SU-DHL-6 (cell line): Measurements from ENCODE around the gene SHC3.

Experiments
- H2AFZ ChIP-seq: fragments of 200-600 bp; sonication (generic); 2 replicates; pipeline ENCODE4 v1.6.1; 2014; ENCODE audit warnings: low read depth, mild to moderate bottlenecking, moderate library complexity, mixed read lengths, antibody characterized with exemption, low read length; ENCODE audit not compliant: severe bottlenecking
- H3F3A ChIP-seq: fragments of 200-600 bp; shearing (Covaris generic); 2 replicates; pipeline ENCODE4 v1.6.0; 2016; ENCODE audit warnings: antibody characterized with exemption, mild to moderate bottlenecking; ENCODE audit not compliant: insufficient read depth
- H3K27ac ChIP-seq: fragments of 200-600 bp; sonication (generic); 2 replicates; pipeline ENCODE4 v1.5.1; 2016; ENCODE audit warnings: low read depth, mild to moderate bottlenecking, low read length, moderate library complexity, mixed read lengths
- H3K27me3 ChIP-seq: fragments of 200-600 bp; sonication (generic), shearing (Covaris generic); 2 replicates; pipeline ENCODE4 v1.6.0; 2014; ENCODE audit warnings: mild to moderate bottlenecking, low read length
- H3K36me3 ChIP-seq: fragments of 200-600 bp; sonication (generic); 2 replicates; pipeline ENCODE4 v1.6.1; 2014; ENCODE audit warnings: mild to moderate bottlenecking, low read length, mixed read lengths
- H3K4me2 ChIP-seq: fragments of 300-600, 200-600 bp; shearing (Covaris generic), sonication (generic); 2 replicates; pipeline ENCODE4 v1.6.0; 2014; ENCODE audit warnings: low read length, low read depth, mild to moderate bottlenecking; ENCODE audit not compliant: poor library complexity, severe bottlenecking
- H3K4me3 ChIP-seq: fragments of 200-600 bp; sonication (generic); 2 replicates; pipeline ENCODE4 v1.5.1; 2014; ENCODE audit warnings: antibody characterized with exemption, low read length, mild to moderate bottlenecking, mixed read lengths; ENCODE audit not compliant: insufficient read depth, poor library complexity, severe bottlenecking
- H3K79me2 ChIP-seq: fragments of 200-600 bp; sonication (generic); 2 replicates; pipeline ENCODE4 v1.6.1; 2014; ENCODE audit warnings: mild to moderate bottlenecking, low read length, moderate library complexity; ENCODE audit not compliant: insufficient read depth
- H3K9ac ChIP-seq: fragments of 200-600 bp; sonication (generic); 2 replicates; pipeline ENCODE4 v1.7.0; 2014; ENCODE audit warnings: mild to moderate bottlenecking, low read length
- H3K9me2 ChIP-seq: fragments of 200-600 bp; sonication (generic); replicated peaks from 2 replicates; pipeline ENCODE4 v1.6.1; 2014; ENCODE audit warnings: low read length; ENCODE audit not compliant: insufficient read depth
- H3K9me3 ChIP-seq: fragments of 200-600 bp; sonication (generic); 2 replicates; pipeline ENCODE4 v1.6.1; 2014; ENCODE audit warnings: low read length, mixed read lengths; ENCODE audit not compliant: insufficient read depth
- H4K20me1 ChIP-seq: fragments of 200-600 bp; sonication (generic); 2 replicates; pipeline ENCODE4 v1.6.1; 2014; ENCODE audit warnings: low read depth, mild to moderate bottlenecking, antibody characterized with exemption, low read length, moderate library complexity, mixed read lengths
- EZH2phosphoT487 ChIP-seq: fragments of 200-600 bp; sonication (generic), shearing (Covaris generic); conservative IDR thresholded peaks from 2 replicates; pipeline ENCODE4 v1.6.1; 2018; ENCODE audit warnings: mild to moderate bottlenecking, antibody characterized with exemption, low read length, moderate library complexity, mixed read lengths
- TF ChIP-seq, protein P1 (sequence below): fragments of 200-600 bp; sonication (generic); IDR thresholded peaks from one replicate; pipeline ENCODE4 v1.5.1; 2017; ENCODE audit warnings: antibody characterized with exemption, mild to moderate bottlenecking, low read length, moderate library complexity; ENCODE audit not compliant: insufficient read depth, poor library complexity, severe bottlenecking

SHC3 gene

DNA sequence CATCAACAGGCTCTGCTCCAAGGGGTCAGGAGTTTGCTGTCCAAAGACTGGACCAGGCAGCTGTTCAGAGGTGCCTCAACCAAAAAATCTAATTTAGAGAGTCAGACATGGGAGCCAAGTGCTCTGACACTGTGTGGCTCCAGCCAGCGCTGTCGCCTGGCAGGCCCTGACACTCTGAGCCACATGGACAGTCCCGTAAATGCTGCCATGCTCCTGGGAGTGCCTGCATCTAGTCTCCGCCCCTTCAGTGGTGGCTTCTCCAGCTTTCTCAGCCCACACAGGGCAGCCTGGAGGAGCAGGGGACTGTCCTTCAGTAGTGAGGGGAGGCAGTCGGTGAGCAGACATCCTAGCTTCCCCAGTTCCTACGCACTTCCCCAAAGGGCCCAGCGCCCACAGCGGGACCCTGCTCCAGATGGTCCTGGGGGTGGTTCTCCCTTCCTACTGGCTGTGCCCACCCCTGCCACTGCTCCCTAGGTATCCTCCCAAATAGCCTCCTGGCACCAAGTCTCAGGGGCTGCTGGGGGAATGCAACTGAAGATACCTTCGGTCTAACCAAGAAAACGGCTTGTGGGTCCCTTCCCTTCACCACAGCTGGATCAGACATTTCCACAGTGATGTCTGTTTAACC lies 72.3 kb downstream of the SHC3 start:
- no peak overlapping the region for H2AFZ ChIP-seq
- H3K27me3 ChIP-seq = 0 out of 2 replicates have a peak, but pooled peaks cover 2% of the 10 kb centered on the region
- no peak overlapping the region for H3K9ac ChIP-seq
- H3K79me2 ChIP-seq = no peaks in the 10 kb centered on the region
- no peak overlapping the region for H3K4me2 ChIP-seq
- H4K20me1 ChIP-seq = no peaks in the 10 kb centered on the region
- no peaks in the 10 kb centered on the region for H3K36me3 ChIP-seq
- H3K4me3 ChIP-seq = no peak overlapping the region
- H3F3A ChIP-seq = no peaks in the 10 kb centered on the region
- TF ChIP-seq, protein P1, sequence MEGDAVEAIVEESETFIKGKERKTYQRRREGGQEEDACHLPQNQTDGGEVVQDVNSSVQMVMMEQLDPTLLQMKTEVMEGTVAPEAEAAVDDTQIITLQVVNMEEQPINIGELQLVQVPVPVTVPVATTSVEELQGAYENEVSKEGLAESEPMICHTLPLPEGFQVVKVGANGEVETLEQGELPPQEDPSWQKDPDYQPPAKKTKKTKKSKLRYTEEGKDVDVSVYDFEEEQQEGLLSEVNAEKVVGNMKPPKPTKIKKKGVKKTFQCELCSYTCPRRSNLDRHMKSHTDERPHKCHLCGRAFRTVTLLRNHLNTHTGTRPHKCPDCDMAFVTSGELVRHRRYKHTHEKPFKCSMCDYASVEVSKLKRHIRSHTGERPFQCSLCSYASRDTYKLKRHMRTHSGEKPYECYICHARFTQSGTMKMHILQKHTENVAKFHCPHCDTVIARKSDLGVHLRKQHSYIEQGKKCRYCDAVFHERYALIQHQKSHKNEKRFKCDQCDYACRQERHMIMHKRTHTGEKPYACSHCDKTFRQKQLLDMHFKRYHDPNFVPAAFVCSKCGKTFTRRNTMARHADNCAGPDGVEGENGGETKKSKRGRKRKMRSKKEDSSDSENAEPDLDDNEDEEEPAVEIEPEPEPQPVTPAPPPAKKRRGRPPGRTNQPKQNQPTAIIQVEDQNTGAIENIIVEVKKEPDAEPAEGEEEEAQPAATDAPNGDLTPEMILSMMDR = no peak
- no peak for TF ChIP-seq EZH2phosphoT487
- H3K9me2 ChIP-seq = no peaks in the 10 kb centered on the region
- H3K27ac ChIP-seq = no peak overlapping the region
- H3K9me3 ChIP-seq = no peaks in the 10 kb centered on the region

DNA sequence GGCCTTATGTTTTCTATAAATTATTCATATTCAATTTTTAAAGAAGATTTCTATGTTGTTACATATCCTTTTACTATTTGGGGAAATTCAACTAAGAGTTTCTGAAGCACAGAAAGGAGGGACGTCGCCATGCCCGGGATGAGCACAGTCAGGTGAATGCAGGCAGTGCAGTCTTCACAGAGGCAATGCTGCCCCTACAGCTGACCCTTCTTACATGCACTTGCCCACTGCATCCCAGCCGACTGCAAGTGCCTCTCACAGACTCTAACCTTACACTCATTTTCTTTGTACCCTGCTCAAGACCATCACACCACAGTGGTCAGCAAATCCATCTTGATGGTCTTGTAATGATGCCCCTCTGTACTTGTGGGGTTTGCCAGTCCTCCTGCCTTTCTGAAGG lies 73.8 kb downstream of the SHC3 start:
- Histone ChIP-seq H3K9me2 (no peaks in the 10 kb centered on the region), H3K9me3 (no peaks in the 10 kb centered on the region), H3K36me3 (no peaks in the 10 kb centered on the region), H2AFZ (no peak overlapping the region), H4K20me1 (no peaks in the 10 kb centered on the region), H3K4me3 (no peak overlapping the region), H3K4me2 (no peak overlapping the region), H3K9ac (no peak overlapping the region), H3K27ac (no peak overlapping the region), H3F3A (no peaks in the 10 kb centered on the region), H3K79me2 (no peaks in the 10 kb centered on the region), H3K27me3 (0 out of 2 replicates have a peak, but pooled peaks cover 5% of the 10 kb centered on the region)
- TF ChIP-seq, protein P1 = no peak
- TF ChIP-seq EZH2phosphoT487 = no peak

DNA sequence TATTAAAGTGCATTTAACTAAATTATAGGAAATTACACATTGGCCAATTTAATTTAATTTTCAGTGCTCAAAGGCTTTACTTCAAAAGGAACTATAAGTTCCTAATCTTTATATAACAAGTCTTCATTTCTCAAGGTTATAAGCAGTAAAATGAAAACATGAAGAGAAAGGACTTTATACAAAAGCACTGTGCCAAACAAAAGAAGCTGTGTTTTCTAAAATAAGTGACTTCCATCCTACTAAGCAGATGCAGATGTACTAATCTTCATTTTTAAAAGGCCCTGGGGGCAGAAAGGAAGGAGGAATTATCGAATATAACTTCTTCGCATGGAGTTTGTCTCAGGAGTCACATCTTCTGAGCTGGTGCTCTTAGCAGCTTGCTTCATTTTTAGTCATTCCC lies 81.4 kb downstream of the SHC3 start:
- Histone ChIP-seq H3K9me2 (no peaks in the 10 kb centered on the region), H3K27me3 (0 out of 2 replicates have a peak, but pooled peaks cover 3% of the 10 kb centered on the region), H3K27ac (no peak overlapping the region), H3K79me2 (no peaks in the 10 kb centered on the region), H4K20me1 (no peaks in the 10 kb centered on the region), H3K4me3 (no peak overlapping the region), H3K4me2 (no peak overlapping the region), H3F3A (no peaks in the 10 kb centered on the region), H3K9me3 (no peaks in the 10 kb centered on the region), H3K36me3 (no peaks in the 10 kb centered on the region), H3K9ac (no peak overlapping the region), H2AFZ (no peak overlapping the region)
- no peak for TF ChIP-seq EZH2phosphoT487
- TF ChIP-seq, protein P1 = no peak
